Left kidney (tissue), 2 donors: ENCODE results near the gene TIMELESS. TPM values are rescaled to one million over a fixed set of nuclear protein-coding genes. Genes with fewer than 3 reads are reported as not detected.
A peak's percentile ranks its signal among the peaks of the same experiment; 100 is the strongest.
"Not testable (repeated sequence)": the region's sequence is repeated elsewhere in the genome, so short reads cannot be mapped to it uniquely, and the experiment has no call there.

Source experiments
- DNase-seq: peaks from one replicate; pipeline ENCODE4 v3.0.0-alpha.2; 2013
- polyA plus RNA-seq: library from polyadenylated mRNA; unstranded; fragments of 120-200 nt; gene quantifications from one replicate; pipeline ENCODE4 v1.2.1, GENCODE V29; 2013; ENCODE audit not compliant: insufficient read length

The TIMELESS gene
- polyA plus RNA-seq, 1 donor: 49.1 TPM

DNA sequence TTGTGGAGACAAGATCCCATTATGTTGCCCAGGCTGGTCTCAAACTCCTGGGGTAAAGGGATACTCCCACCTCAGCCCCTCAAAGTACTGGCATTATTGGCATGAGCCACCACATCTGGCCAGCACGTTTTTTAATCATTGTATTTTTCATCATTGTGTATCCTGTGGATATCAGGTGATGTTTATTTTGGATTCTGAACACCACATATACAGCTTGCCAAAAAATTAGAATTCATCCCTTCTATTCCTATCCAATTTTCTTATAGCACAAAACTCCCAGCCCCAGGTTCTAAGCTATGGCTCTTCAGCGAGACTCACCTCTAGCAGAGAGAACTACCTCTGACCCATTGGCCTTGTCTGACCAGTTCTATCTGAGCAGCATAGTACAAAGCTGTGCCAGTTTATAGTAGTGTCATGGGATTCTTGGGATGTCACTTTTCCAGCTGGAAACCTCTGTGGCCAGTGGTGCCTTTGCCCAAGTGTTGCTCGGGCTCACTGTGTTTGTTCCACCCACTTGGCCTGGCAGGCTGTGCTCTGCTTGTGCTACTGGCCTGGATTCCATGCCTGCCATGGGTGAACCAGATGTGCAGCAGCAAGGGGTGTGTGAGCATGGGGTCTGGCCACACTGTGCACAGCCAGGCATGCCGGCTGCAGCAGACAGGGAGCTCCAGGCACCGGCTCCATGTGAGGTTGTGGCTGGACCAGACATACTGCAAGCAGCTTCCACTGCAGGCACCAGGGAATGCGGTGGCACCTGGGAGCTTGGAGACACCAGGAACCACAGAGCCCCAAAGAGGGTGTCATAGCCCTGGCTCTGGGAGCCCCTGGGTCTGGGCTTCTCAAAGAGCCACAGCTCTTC, 37.2 kb downstream of the TIMELESS start:
- no peak for DNase-seq

DNA sequence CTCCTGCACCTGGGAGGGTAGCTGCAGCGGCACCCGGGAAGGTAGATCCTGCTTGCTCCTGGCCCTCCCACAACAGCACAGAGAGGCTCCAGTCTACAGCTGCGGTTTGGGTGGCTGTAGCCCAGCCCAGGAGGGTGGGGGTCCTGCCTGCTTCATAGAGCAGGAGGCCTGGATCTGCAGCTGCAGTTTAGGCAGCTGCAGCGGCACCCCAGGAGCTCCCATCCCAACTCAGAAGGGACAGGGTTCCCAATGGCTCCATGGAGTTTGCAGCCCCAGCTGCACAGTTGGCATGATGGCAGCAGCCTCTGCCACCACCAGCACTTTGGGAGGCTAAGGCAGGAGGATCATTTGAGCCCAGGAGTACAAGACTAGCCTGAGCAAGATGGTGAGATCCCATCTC, 38.5 kb downstream of the TIMELESS start:
- DNase-seq: no peak

- no peak for DNase-seq
Observed at GRCh38 chr12:56408799-56409417, 40.3 kb downstream of the TIMELESS start.

GRCh38 chr12:56404227-56404626, 45.0 kb downstream of the TIMELESS start:
- not testable (repeated sequence) for DNase-seq

DNA sequence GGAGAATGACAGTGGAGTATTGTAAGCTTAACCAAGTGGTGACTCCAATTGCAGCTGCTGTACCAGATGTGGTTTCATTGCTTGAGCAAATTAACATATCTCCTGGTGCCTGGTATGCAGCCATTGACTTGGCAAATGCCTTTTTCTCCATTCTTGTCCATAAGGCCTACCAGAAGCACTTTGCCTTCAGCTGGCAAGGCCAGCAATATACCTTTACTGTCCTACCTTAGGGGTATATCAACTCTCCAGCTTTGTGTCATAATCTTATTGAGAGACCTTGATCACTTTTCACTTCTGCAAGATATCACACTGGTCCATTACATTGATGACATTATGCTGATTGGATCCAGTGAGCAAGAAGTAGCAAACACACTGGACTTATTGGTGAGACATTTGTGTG, 47.6 kb downstream of the TIMELESS start:
- DNase-seq: not testable (repeated sequence)

DNA sequence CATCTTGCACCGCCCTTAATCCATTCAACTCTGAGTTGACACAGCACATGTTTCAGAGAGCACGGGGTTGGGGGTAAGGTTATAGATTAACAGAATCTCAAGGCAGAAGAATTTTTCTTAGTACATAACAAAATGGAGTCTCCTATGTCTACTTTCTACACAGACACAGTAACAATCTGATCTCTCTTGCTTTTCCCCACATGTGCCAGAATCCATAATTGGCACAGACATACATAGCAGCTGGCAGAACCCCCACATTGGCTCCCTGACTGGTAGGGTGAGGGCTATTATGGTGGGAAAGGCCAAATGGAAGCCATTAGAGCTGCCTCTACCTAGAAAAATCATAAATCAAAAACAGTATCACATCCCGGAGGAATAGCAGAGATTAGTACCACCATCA, 48.1 kb downstream of the TIMELESS start:
- not testable (repeated sequence) for DNase-seq

- not testable (repeated sequence) for DNase-seq
Observed at GRCh38 chr12:56399466-56399865, 49.8 kb downstream of the TIMELESS start.

GRCh38 chr12:56398324-56398723, 50.9 kb downstream of the TIMELESS start:
- no peak for DNase-seq

DNA sequence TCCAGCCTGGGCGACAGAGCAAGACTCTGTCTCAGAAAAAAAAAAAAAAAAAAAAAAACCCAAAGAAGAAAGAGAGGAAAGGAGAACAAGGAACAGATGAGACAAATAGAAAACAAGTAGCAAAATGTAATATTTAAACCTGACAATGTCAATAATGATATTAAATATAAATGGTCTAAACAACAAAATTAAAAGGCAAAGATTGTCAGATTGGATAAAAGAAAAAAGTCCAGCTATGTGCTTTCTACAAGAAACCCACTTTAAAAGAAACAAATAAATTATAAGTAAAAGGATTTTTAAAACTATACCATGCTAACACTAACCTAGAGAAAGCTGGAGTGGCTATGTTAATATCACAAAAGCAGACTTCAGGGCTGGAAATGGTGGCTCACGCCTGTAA, 56.9 kb downstream of the TIMELESS start:
- DNase-seq: no peak

GRCh38 chr12:56391721-56392120, 57.5 kb downstream of the TIMELESS start:
- no peak for DNase-seq

- peak; percentile 36 for DNase-seq
Observed at GRCh38 chr12:56389412-56389811, 59.8 kb downstream of the TIMELESS start.

DNA sequence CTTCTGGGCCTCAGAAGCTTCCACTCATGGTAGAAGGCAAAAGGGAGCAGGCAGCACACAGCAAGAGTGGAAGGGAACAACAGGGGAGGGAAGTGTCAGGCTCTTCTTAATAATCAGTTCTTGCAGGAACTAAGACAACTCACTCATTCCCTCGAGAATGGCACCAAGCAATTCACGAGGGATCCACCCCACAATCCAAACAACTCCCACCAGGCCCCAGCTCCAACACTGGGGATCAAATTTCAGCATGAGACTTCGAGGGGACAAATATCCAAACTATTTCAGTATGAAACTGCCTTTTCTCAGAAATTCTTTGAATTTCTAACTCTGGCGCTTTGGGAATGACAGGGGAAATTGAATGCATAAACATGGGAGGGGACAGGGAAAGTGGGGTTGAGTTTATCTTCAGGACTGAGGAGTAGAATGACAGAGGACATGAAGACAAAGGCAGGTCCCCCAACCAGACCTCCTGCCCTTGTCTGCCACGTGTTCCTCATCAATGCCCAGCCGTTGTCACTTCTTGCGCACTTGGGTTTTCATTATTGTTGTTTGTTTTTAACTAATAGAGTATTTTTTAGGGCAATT, 62.0 kb downstream of the TIMELESS start:
- DNase-seq: peak; percentile 44

DNA sequence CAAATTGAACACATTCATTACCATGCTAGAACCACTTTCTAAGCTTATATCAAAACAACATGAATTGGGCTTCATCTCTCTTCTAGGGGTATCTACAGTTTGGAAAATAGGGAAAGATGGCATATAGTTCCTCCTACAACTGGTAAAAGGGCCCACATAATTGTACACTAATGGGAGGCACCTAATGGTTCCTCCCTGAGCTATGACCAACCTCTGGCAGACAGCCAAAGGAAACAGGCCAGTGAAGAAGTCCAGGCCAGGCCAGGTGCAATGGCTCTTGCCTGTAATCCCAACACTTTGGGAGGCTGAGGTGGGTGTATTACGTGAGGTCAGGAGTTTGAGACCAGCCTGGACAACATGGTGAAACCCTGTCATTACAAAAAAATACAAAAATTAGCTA, 63.4 kb downstream of the TIMELESS start:
- DNase-seq: no peak

DNA sequence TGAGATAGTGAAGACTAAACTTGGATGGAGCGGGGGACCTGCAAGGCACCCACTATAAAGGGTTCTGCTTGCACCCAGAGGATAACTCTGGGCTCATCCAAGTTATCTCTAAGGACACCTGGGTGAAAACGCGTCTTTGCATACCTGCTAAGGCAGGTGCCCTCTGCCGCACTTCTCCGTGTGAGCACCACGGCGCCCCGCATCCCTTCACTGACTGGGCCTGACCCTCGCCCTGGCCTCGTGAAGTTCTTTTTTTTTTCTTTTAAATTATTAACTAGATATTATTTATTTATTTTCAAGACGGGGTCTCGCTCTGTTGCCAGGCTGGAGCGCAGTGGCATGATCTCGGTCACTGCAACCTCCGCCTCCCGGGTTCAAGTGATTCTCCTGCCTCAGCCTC, 66.6 kb downstream of the TIMELESS start:
- DNase-seq: no peak

GRCh38 chr12:56377989-56378316, 71.3 kb downstream of the TIMELESS start:
- DNase-seq: no peak

DNA sequence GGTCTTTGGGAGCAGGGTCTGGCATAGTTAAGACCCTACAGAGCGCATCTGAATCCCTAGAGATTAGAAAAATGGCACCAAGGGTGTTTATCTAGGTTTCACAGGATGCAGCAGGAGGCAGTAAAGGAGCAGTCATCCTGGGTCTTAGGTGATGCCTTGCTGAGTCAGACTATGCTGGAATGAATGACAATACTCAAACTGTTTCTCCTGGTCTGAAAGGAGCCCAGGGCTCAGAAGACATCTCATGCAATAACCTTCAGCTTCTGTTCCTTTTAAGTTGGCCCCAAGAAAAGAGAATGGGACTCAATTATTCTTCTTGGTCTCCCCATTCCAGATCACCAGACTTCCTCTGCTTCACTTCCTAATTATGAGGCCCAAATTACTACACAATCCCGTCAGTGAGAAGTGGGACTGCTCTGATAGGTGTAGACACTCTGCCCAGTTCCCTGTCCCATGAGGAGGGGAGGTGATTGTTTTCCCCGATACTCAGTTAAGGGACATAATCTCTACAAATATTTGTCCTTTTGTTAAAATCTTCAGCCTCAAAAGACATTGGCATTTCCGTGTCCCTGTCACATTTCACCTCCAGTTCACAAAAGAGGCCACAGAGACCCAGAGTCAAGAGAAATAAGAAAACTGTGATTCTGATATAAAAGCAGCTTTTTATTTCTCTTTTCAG, 71.8 kb downstream of the TIMELESS start:
- no peak for DNase-seq

DNA sequence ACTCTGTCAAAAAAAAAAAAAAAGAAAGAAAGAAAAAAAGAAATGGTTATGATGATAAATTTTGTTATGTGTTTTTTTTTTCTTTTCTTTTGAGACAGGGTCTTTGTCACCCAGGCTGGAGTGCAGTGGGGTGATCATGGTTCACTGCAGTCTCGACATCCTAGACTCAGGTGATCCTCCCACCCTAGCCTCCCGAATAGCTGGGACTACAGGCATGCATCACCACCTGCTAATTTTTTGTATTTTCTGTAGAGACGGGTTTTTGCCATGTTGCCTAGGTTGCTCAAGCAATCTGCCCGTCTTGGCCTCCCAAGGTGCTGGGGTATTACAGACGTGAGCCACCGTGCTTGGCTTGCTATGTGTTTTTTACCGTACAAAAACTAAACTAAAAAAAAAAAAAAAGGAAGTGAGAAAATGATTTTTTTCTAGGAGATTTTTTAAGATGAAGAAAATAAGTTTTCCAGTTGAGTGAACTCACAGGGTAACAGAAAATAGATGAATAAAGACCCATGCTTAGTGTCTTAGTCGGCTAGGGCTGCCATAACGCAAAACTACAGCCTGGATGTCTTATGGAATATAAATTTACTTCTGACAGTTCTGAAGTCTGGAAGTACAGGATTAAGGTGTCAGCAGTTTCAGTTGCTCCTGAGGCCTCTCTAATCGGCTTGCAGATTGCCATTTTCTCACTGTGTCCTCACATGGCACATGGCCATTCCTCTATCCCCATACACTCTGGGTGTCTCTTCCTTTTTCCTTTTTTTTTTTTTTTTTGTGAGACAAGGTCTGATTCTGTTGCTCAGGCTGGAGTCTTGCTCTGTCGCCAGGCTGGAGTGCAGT, 73.4 kb downstream of the TIMELESS start:
- no peak for DNase-seq

DNA sequence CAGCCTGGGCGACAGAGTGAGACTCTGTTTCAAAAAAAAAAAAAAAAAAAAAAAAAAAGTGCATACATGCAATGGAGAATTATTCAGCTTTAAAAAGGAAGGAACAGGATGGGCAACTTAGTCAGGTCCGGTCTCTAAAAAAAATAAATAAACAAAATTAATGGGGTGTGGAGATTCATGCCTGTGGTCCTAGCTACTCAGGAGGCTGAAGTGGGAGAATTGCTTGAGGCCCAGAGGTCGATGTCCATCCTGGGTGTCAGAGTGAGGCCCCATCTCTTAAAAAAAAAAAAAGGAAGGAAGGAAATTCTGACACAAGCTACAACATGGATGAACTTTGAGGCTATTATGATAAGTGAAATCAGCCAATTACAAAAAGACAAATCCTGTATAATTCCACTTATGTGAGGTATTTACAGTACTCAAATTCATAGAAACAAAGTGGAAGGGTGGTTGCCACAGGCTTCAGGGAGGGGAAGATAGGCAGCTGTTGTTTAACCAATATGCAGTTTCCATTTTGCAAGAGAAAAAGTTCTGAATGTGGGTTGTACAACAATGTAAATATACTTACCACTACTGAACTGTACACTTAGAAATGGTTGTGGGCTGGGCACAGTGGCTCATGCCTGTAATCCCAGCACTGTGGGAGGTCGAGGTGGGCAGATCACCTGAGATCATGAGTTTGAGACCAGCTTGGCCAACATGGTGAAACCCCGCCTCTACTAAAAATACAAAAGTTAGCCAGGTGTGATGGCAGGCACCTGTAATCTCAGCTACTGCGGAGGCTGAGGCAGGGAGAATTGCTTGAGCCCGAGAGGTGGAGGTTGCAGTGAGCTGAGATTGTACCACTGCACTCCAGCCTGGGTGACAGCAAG, 74.3 kb downstream of the TIMELESS start:
- no peak for DNase-seq

GRCh38 chr12:56373515-56373914, 75.7 kb downstream of the TIMELESS start:
- no peak for DNase-seq

- no peak for DNase-seq
Observed at GRCh38 chr12:56366948-56367347, 82.3 kb downstream of the TIMELESS start.
